GM12865 (cell line): Measurements from ENCODE around the gene BRSK2.

ENCODE experiments used
- DNase-seq: peaks from one replicate; pipeline ENCODE4 v3.0.0; 2010; ENCODE audit warnings: low read depth
- H3K4me3 ChIP-seq: 2 replicates; pipeline ENCODE4 v1.5.1; 2011; ENCODE audit warnings: mild to moderate bottlenecking, low read depth, low read length, control low read depth
- TF ChIP-seq, protein P1 (sequence below): IDR thresholded peaks from 2 replicates; pipeline ENCODE4 v1.5.1; 2011; ENCODE audit warnings: low read length, control low read depth, low read depth, inconsistent platforms; ENCODE audit not compliant: insufficient read depth; ENCODE audit errors: missing control alignments

The BRSK2 gene

DNA sequence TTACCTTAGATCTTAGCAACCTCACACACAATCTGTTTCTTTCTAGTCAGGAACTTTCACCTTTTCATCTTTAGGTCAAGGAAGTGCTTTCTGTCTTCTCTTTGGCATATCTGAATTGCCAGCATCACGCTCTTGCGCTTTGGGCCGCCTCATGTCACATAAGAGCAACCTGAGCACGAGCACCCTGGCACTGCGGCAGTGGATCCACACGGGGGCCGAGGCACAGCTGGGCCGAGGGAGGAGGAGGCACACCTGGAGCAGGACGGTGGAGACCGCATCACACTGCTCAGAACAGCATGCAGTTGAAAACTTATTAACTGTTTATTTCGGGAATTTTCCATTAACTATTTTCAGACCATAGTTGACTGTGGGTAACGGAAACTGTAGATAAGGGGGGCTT is 86.1 kb downstream of the BRSK2 start:
- no peak overlapping the region for H3K4me3 ChIP-seq
- no peak for DNase-seq
- TF ChIP-seq, protein P1, sequence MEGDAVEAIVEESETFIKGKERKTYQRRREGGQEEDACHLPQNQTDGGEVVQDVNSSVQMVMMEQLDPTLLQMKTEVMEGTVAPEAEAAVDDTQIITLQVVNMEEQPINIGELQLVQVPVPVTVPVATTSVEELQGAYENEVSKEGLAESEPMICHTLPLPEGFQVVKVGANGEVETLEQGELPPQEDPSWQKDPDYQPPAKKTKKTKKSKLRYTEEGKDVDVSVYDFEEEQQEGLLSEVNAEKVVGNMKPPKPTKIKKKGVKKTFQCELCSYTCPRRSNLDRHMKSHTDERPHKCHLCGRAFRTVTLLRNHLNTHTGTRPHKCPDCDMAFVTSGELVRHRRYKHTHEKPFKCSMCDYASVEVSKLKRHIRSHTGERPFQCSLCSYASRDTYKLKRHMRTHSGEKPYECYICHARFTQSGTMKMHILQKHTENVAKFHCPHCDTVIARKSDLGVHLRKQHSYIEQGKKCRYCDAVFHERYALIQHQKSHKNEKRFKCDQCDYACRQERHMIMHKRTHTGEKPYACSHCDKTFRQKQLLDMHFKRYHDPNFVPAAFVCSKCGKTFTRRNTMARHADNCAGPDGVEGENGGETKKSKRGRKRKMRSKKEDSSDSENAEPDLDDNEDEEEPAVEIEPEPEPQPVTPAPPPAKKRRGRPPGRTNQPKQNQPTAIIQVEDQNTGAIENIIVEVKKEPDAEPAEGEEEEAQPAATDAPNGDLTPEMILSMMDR = no peak

- no peak overlapping the region for H3K4me3 ChIP-seq
- no peak for DNase-seq
- TF ChIP-seq, protein P1 = no peak
Observed at GRCh38 chr11:1476940-1477736, 87.4 kb downstream of the BRSK2 start.

DNA sequence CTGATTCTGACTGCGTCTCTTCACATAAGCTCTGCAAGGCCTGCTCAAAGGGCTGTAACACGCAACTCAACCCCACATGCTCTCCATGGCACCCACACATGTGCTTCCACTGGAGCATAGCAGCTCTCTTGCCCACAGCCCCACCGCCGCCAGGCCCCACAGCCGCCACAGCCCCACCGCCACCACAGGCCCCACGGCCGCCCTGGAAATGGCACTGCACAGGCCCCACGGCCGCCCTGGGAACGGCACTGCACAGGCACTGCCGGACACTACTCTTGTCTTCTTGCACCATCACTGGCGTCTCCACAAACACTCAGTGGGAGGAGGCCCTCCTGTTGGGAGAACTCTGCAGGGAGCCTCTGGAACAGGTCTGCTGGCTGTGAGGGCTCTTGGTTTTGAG is 88.3 kb downstream of the BRSK2 start:
- DNase-seq = no peak
- TF ChIP-seq, protein P1 = no peak
- no peak overlapping the region for H3K4me3 ChIP-seq

- H3K4me3 ChIP-seq = no peak overlapping the region
- no peak for DNase-seq
- TF ChIP-seq, protein P1 = no peak
Observed at GRCh38 chr11:1478544-1478943, 88.8 kb downstream of the BRSK2 start.

GRCh38 chr11:1479006-1479677 is 89.4 kb downstream of the BRSK2 start:
- TF ChIP-seq, protein P1 = no peak
- H3K4me3 ChIP-seq = no peak overlapping the region
- DNase-seq = no peak

- TF ChIP-seq, protein P1 = no peak
- no peak for DNase-seq
- H3K4me3 ChIP-seq = no peak overlapping the region
Observed at GRCh38 chr11:1479678-1480118, 90.0 kb downstream of the BRSK2 start.
